ENCODE data around the gene GNAS. TPM values are rescaled to one million over a fixed set of nuclear protein-coding genes. Genes with fewer than 3 reads are reported as not detected.

Gene GNAS
- total RNA-seq, 1 donor from 2014 or later, result 746 TPM

DNA sequence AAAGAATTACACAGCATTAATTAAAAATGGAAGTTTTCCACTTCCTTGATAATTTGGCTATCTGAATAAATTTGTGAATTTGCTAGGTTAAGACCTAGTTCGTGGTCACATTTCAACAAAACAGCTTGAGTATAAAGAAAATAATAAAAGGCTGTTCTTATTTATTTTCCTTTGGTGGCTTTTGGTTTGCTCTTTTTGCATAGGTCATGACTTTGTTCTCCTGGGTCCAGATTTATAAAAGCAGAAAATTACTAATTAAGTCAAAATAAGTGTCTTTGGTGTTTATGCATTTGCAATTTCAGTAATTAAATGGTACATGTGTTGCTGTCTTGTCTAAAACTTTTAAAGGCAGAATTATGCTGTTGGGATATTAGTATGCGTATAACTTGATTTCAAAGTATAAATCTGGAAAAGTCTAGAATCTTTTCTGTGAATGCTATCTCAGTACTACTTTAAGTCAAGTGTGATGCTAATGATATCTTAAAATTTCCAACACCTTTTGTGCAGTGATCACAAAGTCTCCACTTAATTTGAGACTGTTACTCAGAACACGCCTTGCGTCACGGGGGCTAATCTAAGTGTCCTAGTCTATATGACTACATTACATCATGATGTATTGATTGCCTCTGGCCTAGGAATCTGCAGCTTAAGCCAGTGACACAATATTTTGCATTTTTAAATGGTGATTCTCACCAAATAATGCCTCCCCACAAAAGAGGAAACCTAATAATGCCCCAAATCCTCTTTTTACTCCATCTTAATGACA is 41.0 kb downstream of the GNAS start:
- Histone ChIP-seq H3K27ac (peak overlapping the region; percentile 94), H3K4me1 (peaks cover 56% of the 10 kb centered on the region), H3K9me3 (no peaks in the 10 kb centered on the region), H3K4me3 (peak overlapping the region; percentile 65), H3K36me3 (peaks cover 14% of the 10 kb centered on the region), H3K27me3 (no peaks in the 10 kb centered on the region)
- DNase-seq (no peak), ATAC-seq (no peak)
- intact Hi-C loops (cut with DNase I), result no loop called here
- TF ChIP-seq, protein P1, sequence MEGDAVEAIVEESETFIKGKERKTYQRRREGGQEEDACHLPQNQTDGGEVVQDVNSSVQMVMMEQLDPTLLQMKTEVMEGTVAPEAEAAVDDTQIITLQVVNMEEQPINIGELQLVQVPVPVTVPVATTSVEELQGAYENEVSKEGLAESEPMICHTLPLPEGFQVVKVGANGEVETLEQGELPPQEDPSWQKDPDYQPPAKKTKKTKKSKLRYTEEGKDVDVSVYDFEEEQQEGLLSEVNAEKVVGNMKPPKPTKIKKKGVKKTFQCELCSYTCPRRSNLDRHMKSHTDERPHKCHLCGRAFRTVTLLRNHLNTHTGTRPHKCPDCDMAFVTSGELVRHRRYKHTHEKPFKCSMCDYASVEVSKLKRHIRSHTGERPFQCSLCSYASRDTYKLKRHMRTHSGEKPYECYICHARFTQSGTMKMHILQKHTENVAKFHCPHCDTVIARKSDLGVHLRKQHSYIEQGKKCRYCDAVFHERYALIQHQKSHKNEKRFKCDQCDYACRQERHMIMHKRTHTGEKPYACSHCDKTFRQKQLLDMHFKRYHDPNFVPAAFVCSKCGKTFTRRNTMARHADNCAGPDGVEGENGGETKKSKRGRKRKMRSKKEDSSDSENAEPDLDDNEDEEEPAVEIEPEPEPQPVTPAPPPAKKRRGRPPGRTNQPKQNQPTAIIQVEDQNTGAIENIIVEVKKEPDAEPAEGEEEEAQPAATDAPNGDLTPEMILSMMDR (IDR thresholded peaks at IDR 0.05), result no peak

DNA sequence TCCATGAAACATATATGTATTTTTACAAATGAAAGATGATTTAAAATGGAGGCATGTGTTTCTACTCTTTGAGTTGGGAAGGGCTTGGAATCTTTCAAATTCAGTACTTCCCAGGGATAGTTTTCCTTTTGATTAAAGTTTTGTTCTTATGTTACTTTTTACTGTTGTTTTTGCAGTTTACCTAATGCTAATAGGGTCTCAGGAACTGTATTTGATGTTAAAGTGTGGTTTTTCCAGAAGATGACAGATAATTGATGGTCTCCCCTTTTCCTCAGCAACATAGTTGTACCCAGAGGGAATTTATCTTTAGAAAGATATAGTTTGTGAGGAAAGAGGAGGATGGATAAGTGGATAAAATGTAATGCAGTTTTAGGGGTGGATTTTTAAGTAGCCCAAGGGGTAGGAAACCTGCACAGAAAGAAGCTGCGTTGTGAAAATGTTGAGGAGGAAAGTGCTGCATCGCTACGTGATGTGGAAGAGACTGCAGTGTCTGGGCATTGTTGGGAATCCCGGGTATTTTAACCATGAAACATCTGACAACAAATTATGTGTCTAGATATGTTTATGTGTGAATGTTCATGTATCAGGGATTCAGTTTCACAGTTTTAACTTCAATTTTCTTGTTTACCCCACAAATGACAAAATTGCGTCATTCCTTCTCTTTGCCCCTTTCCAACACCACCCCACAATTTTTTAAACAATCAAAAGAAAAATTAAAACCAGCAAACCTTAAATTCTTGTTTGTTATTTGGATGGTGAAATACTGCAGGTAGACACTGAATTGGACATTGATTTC is 42.3 kb downstream of the GNAS start:
- peaks cover 58% of the 10 kb centered on the region for H3K4me1 ChIP-seq
- intact Hi-C loops (cut with DNase I), result no loop called here
- TF ChIP-seq, protein P1 (IDR thresholded peaks at IDR 0.05), result no peak
- DNase-seq, result no peak
- no peak for ATAC-seq
- no peaks in the 10 kb centered on the region for H3K9me3 ChIP-seq
- peak overlapping the region; percentile 7 for H3K4me3 ChIP-seq
- peaks cover 22% of the 10 kb centered on the region for H3K36me3 ChIP-seq
- H3K27ac ChIP-seq, result peak overlapping the region; percentile 26
- no peaks in the 10 kb centered on the region for H3K27me3 ChIP-seq

DNA sequence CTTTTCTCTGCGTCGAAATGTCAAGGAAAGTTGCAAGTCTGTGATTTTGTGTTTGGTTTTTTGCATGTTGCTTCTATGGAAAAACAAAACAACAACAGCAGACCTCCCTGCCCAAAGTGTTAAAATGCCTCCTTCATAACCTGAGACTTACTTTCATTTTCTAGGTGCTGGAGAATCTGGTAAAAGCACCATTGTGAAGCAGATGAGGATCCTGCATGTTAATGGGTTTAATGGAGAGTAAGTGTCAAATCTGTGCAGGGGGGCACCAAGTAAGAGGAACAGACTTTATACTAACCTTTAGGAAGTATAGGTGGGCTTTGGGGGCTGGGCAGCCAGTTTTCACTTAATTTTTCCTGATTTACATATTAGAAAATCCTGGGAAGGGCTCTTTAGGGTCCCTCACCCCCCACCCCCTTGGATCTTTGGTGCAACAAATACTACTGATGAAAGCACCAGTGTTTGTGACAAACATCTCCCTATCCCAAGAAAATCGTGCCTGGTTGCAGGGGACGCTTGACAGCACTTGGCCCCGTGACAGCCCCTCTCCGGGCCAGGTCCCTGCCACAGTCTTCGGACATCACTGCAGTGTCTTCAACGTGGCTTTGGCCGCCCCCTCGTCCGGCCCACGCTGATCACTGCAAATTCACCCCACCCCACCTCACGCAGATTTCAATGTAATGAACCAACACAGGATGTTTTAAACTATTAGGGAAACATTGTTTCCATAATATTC is 43.1 kb downstream of the GNAS start:
- TF ChIP-seq, protein P1 (IDR thresholded peaks at IDR 0.05), result no peak
- Histone ChIP-seq H3K27ac (no peak overlapping the region), H3K27me3 (no peaks in the 10 kb centered on the region), H3K36me3 (peaks cover 22% of the 10 kb centered on the region), H3K4me1 (peaks cover 60% of the 10 kb centered on the region), H3K9me3 (no peaks in the 10 kb centered on the region), H3K4me3 (no peak overlapping the region)
- ATAC-seq (no peak), DNase-seq (no peak)
- intact Hi-C loops (cut with DNase I), result no loop called here

DNA sequence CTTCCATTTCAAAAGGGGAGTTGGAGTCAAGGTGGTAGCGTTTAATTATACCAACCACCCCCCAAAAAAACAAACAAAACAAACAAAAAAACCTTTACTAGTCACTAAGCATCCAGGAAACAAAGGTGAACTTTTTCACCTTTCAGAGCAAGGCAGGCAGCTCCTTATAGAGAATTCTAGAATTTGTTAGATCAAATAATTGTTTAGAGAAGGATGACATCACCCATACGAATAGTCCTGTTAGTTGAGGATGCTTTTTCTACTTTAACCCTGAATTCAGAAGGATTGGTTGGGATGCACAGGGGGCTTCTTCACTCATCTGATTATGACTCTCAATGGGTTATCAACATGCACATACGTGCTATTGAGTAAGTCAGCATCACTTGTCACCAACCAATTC is 44.3 kb downstream of the GNAS start:
- DNase-seq, result no peak
- H3K27ac ChIP-seq, result no peak overlapping the region
- ATAC-seq, result no peak
- no peaks in the 10 kb centered on the region for H3K9me3 ChIP-seq
- peaks cover 22% of the 10 kb centered on the region for H3K36me3 ChIP-seq
- intact Hi-C loops (cut with DNase I), result no loop called here
- H3K4me1 ChIP-seq, result peaks cover 60% of the 10 kb centered on the region
- TF ChIP-seq, protein P1 (IDR thresholded peaks at IDR 0.05), result no peak
- no peaks in the 10 kb centered on the region for H3K27me3 ChIP-seq
- no peak overlapping the region for H3K4me3 ChIP-seq

DNA sequence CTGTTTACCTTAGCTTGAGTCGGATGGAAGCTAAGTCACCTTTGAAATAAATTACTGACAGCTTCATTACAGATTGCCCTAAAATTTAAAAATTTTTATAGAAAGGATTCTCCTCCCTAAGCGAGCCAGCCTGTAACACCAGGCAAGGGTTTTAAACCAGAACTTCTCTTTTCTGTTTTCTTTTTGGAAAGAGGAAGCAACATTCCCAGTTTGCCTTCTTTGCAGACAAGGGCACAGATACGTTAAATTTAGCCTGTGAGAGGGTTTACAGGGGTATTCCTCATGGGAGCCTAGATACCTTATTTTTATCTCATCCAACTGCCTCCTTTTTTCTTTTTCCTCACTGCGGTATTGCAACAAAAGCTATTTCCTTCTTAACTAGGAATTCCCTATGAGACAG is 45.0 kb downstream of the GNAS start:
- DNase-seq, result no peak
- peaks cover 64% of the 10 kb centered on the region for H3K4me1 ChIP-seq
- no peak overlapping the region for H3K27ac ChIP-seq
- H3K27me3 ChIP-seq, result no peaks in the 10 kb centered on the region
- TF ChIP-seq, protein P1 (IDR thresholded peaks at IDR 0.05), result no peak
- peaks cover 22% of the 10 kb centered on the region for H3K36me3 ChIP-seq
- ATAC-seq, result no peak
- no peak overlapping the region for H3K4me3 ChIP-seq
- intact Hi-C loops (cut with DNase I), result no loop called here
- H3K9me3 ChIP-seq, result no peaks in the 10 kb centered on the region
